Activated CD4-positive, alpha-beta T cell treated with anti-CD3 and anti-CD28 coated beads for 36 hours (primary cell): ENCODE measurements around the gene MYLK. TPM values are rescaled to one million over a fixed set of nuclear protein-coding genes. Genes with fewer than 3 reads are reported as not detected.

Experiments used
- ATAC-seq: fragments of 200-7000 bp; cut with Tn5 transposase; one replicate; pipeline ENCODE4 v1.10.0; 2021; ENCODE audit warnings: mild to moderate bottlenecking, moderate library complexity
- CTCF ChIA-PET: fragments of 350-600 bp; sonication (Branson Sonifier 250); formaldehyde crosslinking; loops from one replicate; lab custom pipeline; 2021; ENCODE audit warnings: antibody characterized with exemption; lab: Charles Lee
- POLR2A ChIA-PET: fragments of 350-600 bp; sonication (Branson Sonifier 250); formaldehyde crosslinking; loops from one replicate; lab custom pipeline; 2021; ENCODE audit warnings: antibody characterized with exemption, inconsistent platforms; lab: Charles Lee
- DNase-seq: peaks from one replicate; pipeline ENCODE4 v3.0.0-alpha.2; 2020
- H3K27ac Mint-ChIP-seq: one replicate; pipeline ENCODE4 v1.8.0; 2021; ENCODE audit warnings: mixed read lengths
- H3K27me3 Mint-ChIP-seq: one replicate; pipeline ENCODE4 v1.8.0; 2021; ENCODE audit warnings: mixed read lengths
- H3K36me3 Mint-ChIP-seq: one replicate; pipeline ENCODE4 v1.8.0; 2021; ENCODE audit warnings: low read depth, mixed read lengths
- H3K4me1 Mint-ChIP-seq: one replicate; pipeline ENCODE4 v1.8.0; 2021; ENCODE audit warnings: mixed read lengths
- H3K4me3 Mint-ChIP-seq: one replicate; pipeline ENCODE4 v1.8.0; 2021; ENCODE audit warnings: mild to moderate bottlenecking, moderate library complexity, mixed read lengths
- H3K9me3 Mint-ChIP-seq: one replicate; pipeline ENCODE4 v1.8.0; 2021; ENCODE audit warnings: low read depth, mixed read lengths
- intact Hi-C, 2 experiments: fragments of 100-400 bp; cut with DNase I in 1 of 2; cut with micrococcal nuclease in 1 of 2; formaldehyde crosslinking; loops; one replicate each; pipeline versions ENCODE4 v1.14.2 to v1.15.1; 2022 to 2024; cut with DNase I, micrococcal nuclease
- total RNA-seq, 2 experiments: library from RNA; stranded (reverse); gene quantifications; one replicate each; pipeline ENCODE4 v1.2.3, GENCODE V29; 2021

The MYLK gene
- total RNA-seq, 2 experiments from 2014 or later, result 0.07 TPM; not detected in 1

GRCh38 chr3:123661973-123662372, 222.2 kb downstream of the MYLK start:
- peaks cover 2% of the 10 kb centered on the region for H3K9me3 Mint-ChIP-seq
- no peaks in the 10 kb centered on the region for H3K4me1 Mint-ChIP-seq
- POLR2A ChIA-PET, result no interaction called here
- CTCF ChIA-PET, result interaction anchor here (0.9 to 1.4 kb wide), 4 partner anchors 10 to 62 kb away, joined by 3 to 6 read pairs (median 4); no protein-coding TSS in a partner anchor
- ATAC-seq (no peak), DNase-seq (no peak)
- intact Hi-C loops, result no loop called here
- no peaks in the 10 kb centered on the region for H3K36me3 Mint-ChIP-seq
- no peak overlapping the region for H3K4me3 Mint-ChIP-seq
- H3K27me3 Mint-ChIP-seq, result peaks cover 8% of the 10 kb centered on the region
- no peak overlapping the region for H3K27ac Mint-ChIP-seq

- peaks cover 4% of the 10 kb centered on the region for H3K9me3 Mint-ChIP-seq
- no peak overlapping the region for H3K4me3 Mint-ChIP-seq
- no peak overlapping the region for H3K27ac Mint-ChIP-seq
- POLR2A ChIA-PET, result no interaction called here
- peaks cover 8% of the 10 kb centered on the region for H3K27me3 Mint-ChIP-seq
- CTCF ChIA-PET, result interaction anchor here (0.7 to 1.9 kb wide), 5 partner anchors 9 to 63 kb away, joined by 3 to 6 read pairs (median 4); no protein-coding TSS in a partner anchor
- H3K4me1 Mint-ChIP-seq, result no peaks in the 10 kb centered on the region
- ATAC-seq (no peak), DNase-seq (no peak)
- H3K36me3 Mint-ChIP-seq, result no peaks in the 10 kb centered on the region
- intact Hi-C loops, result no loop called here
Observed at GRCh38 chr3:123660900-123661299, 223.2 kb downstream of the MYLK start.

- H3K4me1 Mint-ChIP-seq, result no peaks in the 10 kb centered on the region
- DNase-seq, result no peak
- intact Hi-C loops, result no loop called here
- peaks cover 8% of the 10 kb centered on the region for H3K27me3 Mint-ChIP-seq
- no peaks in the 10 kb centered on the region for H3K36me3 Mint-ChIP-seq
- peaks cover 4% of the 10 kb centered on the region for H3K9me3 Mint-ChIP-seq
- POLR2A ChIA-PET, result no interaction called here
- H3K4me3 Mint-ChIP-seq, result no peak overlapping the region
- CTCF ChIA-PET, result interaction anchor here (0.7 to 1.9 kb wide), 6 partner anchors 8 to 64 kb away, joined by 3 to 6 read pairs (median 4); no protein-coding TSS in a partner anchor
- H3K27ac Mint-ChIP-seq, result no peak overlapping the region
- no peak for ATAC-seq
Observed at GRCh38 chr3:123660141-123660675, 223.9 kb downstream of the MYLK start.

- ATAC-seq, result no peak
- CTCF ChIA-PET, result no interaction called here
- DNase-seq, result no peak
- no peaks in the 10 kb centered on the region for H3K4me1 Mint-ChIP-seq
- POLR2A ChIA-PET, result no interaction called here
- H3K9me3 Mint-ChIP-seq, result peaks cover 4% of the 10 kb centered on the region
- H3K27ac Mint-ChIP-seq, result no peak overlapping the region
- no peak overlapping the region for H3K4me3 Mint-ChIP-seq
- H3K36me3 Mint-ChIP-seq, result no peaks in the 10 kb centered on the region
- intact Hi-C loops, result no loop called here
- H3K27me3 Mint-ChIP-seq, result peaks cover 6% of the 10 kb centered on the region
Observed at GRCh38 chr3:123658852-123659206, 225.3 kb downstream of the MYLK start.

GRCh38 chr3:123658118-123658851, 225.8 kb downstream of the MYLK start:
- ChIA-PET CTCF (no interaction called here), POLR2A (no interaction called here)
- ATAC-seq, result no peak
- Mint-ChIP-seq H3K9me3 (peaks cover 4% of the 10 kb centered on the region), H3K4me3 (no peak overlapping the region), H3K27me3 (peaks cover 5% of the 10 kb centered on the region), H3K27ac (no peak overlapping the region), H3K4me1 (no peaks in the 10 kb centered on the region), H3K36me3 (no peaks in the 10 kb centered on the region)
- intact Hi-C loops, result no loop called here
- DNase-seq, result no peak

- intact Hi-C loops, result no loop called here
- H3K9me3 Mint-ChIP-seq, result peaks cover 4% of the 10 kb centered on the region
- peaks cover 2% of the 10 kb centered on the region for H3K27me3 Mint-ChIP-seq
- H3K4me1 Mint-ChIP-seq, result no peaks in the 10 kb centered on the region
- no peak for DNase-seq
- ChIA-PET CTCF (interaction anchor here (0.6 kb wide), 1 partner anchor 43 kb away, joined by 4 read pairs; no protein-coding TSS in a partner anchor), POLR2A (no interaction called here)
- H3K36me3 Mint-ChIP-seq, result no peaks in the 10 kb centered on the region
- H3K27ac Mint-ChIP-seq, result no peak overlapping the region
- no peak overlapping the region for H3K4me3 Mint-ChIP-seq
- ATAC-seq, result no peak
Observed at GRCh38 chr3:123657568-123657967, 226.6 kb downstream of the MYLK start.

- DNase-seq (no peak), ATAC-seq (no peak)
- Mint-ChIP-seq H3K4me3 (no peak overlapping the region), H3K36me3 (no peaks in the 10 kb centered on the region), H3K27me3 (peaks cover 2% of the 10 kb centered on the region), H3K27ac (no peak overlapping the region), H3K4me1 (no peaks in the 10 kb centered on the region), H3K9me3 (peaks cover 4% of the 10 kb centered on the region)
- ChIA-PET POLR2A (no interaction called here), CTCF (interaction anchor here (0.6 to 1.1 kb wide), 2 partner anchors 15 to 43 kb away, joined by 3 to 4 read pairs; no protein-coding TSS in a partner anchor)
- intact Hi-C loops, result no loop called here
Observed at GRCh38 chr3:123657111-123657510, 227.0 kb downstream of the MYLK start.

- no peaks in the 10 kb centered on the region for H3K36me3 Mint-ChIP-seq
- intact Hi-C loops, result no loop called here
- peaks cover 2% of the 10 kb centered on the region for H3K27me3 Mint-ChIP-seq
- H3K4me1 Mint-ChIP-seq, result no peaks in the 10 kb centered on the region
- peaks cover 4% of the 10 kb centered on the region for H3K9me3 Mint-ChIP-seq
- no peak overlapping the region for H3K4me3 Mint-ChIP-seq
- DNase-seq (peak; percentile 29), ATAC-seq (no peak)
- no peak overlapping the region for H3K27ac Mint-ChIP-seq
- ChIA-PET CTCF (interaction anchor here (0.6 to 1.5 kb wide), 4 partner anchors 11 to 144 kb away, joined by 3 read pairs; no protein-coding TSS in a partner anchor), POLR2A (no interaction called here)
Observed at GRCh38 chr3:123656691-123657090, 227.4 kb downstream of the MYLK start.

- no peak for ATAC-seq
- CTCF ChIA-PET, result interaction anchor here (0.6 to 1.5 kb wide), 4 partner anchors 11 to 144 kb away, joined by 3 read pairs; no protein-coding TSS in a partner anchor
- intact Hi-C loops, result no loop called here
Observed at GRCh38 chr3:123656274-123656673, 227.9 kb downstream of the MYLK start.

GRCh38 chr3:123655400-123655799, 228.7 kb downstream of the MYLK start:
- intact Hi-C loops, result no loop called here
- Mint-ChIP-seq H3K4me1 (no peaks in the 10 kb centered on the region), H3K27me3 (peaks cover 2% of the 10 kb centered on the region), H3K36me3 (no peaks in the 10 kb centered on the region), H3K9me3 (peaks cover 4% of the 10 kb centered on the region), H3K27ac (no peak overlapping the region), H3K4me3 (no peak overlapping the region)
- ChIA-PET CTCF (interaction anchor here (0.7 to 2.0 kb wide), 6 partner anchors 11 to 341 kb away, joined by 3 to 7 read pairs (median 3); no protein-coding TSS in a partner anchor), POLR2A (no interaction called here)
- no peak for ATAC-seq
- no peak for DNase-seq

More at GRCh38 chr3:123656274-123656673, 227.9 kb downstream of the MYLK start:
- no peak for DNase-seq
- Mint-ChIP-seq H3K4me3 (no peak overlapping the region), H3K27ac (no peak overlapping the region), H3K27me3 (peaks cover 2% of the 10 kb centered on the region), H3K9me3 (peaks cover 4% of the 10 kb centered on the region), H3K4me1 (no peaks in the 10 kb centered on the region), H3K36me3 (no peaks in the 10 kb centered on the region)
- POLR2A ChIA-PET, result no interaction called here

GRCh38 chr3:123653221-123653682, 230.9 kb downstream of the MYLK start:
- ATAC-seq, result no peak
- intact Hi-C loops, result loop anchor here (2.0 to 5.0 kb wide), 2 partner anchors 49 to 70 kb away; no protein-coding TSS in a partner anchor
- H3K4me1 Mint-ChIP-seq, result no peaks in the 10 kb centered on the region
- H3K4me3 Mint-ChIP-seq, result no peak overlapping the region
- no peaks in the 10 kb centered on the region for H3K27me3 Mint-ChIP-seq
- ChIA-PET POLR2A (no interaction called here), CTCF (interaction anchor here (0.8 to 3.9 kb wide), 9 partner anchors 10 to 71 kb away, joined by 3 to 30 read pairs (median 4); no protein-coding TSS in a partner anchor)
- no peak overlapping the region for H3K27ac Mint-ChIP-seq
- peaks cover 4% of the 10 kb centered on the region for H3K9me3 Mint-ChIP-seq
- H3K36me3 Mint-ChIP-seq, result no peaks in the 10 kb centered on the region
- DNase-seq, result no peak
